Measurements from ENCODE around the gene SYT2.
"Not testable (repeated sequence)": the region's sequence is repeated elsewhere in the genome, so short reads cannot be mapped to it uniquely, and the experiment has no call there.

The SYT2 gene

DNA sequence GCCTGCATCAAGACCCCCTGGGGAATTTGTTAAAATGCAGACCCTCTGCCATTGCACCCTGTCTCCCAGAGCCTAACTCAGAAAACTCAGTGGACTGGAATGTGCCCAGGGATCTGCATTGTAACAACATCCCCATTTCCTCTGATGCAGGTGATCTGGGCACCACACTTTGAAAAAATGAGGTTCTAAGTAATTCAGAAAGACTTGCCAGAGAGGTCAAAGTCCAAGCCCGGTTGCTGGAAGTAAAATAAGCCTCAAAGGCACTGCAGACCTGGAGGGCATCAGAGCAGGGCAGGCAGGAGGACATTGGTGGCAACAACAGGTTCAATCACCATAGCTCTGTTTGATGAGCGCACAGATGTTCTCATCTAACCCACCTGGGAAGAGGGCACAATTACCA lies 90.7 kb downstream of the SYT2 start:
- DNase-seq: no peak

DNA sequence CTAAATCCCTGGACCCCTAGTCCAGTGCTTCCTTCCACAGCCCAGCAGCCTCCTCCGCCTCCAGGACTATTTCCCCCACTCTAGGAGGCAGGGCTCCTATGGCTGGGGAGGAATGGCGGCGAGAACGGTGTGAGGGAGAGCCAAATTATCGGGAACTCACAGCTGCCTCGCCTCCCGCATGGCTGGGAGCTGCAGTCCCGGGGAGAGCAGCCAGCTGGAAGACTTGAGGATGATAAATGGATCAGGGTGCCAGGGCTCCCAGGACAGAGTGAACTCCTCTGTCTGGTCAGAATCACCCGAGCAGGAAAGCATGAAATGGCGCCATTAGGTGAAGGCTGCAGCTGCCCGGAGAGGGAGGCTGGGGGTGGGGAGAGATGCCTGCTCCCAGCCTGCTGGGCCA lies 91.2 kb downstream of the SYT2 start:
- not testable (repeated sequence) for DNase-seq

DNA sequence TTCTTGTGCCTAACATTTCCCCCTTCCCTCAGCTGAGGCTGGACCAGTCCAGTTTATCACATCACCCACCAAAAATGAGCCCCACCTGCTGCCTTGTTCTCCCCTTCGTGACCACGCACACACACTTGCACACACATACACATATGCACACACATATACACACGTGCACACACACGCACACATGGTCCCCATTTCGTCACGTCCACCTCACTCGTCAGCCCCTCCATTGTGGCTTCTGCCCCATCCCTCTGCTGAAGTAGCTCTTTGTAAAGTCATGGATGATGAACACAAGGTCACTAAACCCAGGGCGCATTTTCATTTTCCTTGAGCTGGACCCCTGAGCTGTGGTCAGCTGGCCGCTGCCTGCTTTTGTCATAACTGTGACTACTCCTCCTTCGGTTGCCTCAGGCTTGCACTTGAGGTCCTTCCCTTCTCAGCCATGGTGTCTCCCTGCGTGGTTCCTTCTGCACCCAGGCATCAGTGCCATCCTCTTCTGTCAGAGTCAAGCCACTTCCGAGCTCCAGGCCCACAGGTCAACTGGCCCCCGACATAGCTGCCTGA lies 93.8 kb downstream of the SYT2 start:
- no peak for DNase-seq

DNA sequence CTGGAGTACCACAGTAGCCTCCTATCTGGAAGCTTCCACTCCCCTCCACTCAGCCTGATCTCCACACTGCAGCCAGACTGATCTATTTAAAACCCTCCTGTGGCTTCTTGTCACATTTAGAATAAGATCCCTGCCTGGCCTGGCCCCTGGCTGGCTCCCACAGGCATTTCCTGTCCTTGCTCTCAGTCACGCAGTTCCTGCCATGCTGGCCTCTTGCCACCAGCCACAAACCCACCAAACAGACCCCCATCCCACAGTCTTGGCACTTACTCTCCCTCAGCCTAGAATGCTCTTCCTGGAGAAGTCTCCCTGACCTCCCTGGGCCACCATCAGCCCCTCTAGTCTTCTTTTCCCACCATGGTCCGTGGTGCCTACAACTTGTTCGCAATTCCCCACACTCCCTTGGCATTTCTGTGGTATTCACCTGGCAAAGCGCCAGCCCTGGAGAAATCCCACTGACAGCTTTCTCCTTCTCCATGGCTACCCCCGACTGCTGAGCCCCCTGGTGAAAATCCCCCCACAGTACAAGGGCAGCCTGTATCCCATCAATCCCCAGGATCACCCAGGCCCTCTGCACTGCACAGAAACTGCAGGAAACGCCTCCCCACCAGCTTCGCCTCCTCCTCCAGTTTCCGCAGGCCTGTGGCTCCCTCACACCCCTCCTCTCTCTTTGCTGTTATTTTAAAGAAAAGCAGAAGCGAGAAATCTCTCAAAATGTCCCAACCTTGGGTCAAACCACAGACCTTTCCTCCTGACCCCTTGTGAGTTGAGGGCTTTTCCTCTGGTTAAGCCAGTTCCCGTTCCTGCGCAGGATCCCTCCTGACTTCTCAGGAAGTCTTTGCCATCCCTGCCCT lies 94.5 kb downstream of the SYT2 start:
- DNase-seq: no peak

DNA sequence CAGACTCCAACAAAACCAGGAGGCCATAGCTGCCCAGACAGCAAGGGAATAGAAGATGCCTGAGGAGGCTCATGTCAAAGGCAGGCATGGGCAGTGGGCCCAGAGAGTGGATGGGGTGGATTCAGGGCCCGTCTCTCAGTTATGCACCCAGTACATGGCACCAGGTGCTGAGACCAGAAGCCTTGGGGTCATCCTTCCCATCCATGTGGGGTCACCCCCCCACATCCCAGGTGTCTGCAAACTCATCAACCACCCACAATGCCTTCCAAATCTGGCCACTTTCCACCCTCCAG lies 95.1 kb downstream of the SYT2 start:
- not testable (repeated sequence) for DNase-seq

DNA sequence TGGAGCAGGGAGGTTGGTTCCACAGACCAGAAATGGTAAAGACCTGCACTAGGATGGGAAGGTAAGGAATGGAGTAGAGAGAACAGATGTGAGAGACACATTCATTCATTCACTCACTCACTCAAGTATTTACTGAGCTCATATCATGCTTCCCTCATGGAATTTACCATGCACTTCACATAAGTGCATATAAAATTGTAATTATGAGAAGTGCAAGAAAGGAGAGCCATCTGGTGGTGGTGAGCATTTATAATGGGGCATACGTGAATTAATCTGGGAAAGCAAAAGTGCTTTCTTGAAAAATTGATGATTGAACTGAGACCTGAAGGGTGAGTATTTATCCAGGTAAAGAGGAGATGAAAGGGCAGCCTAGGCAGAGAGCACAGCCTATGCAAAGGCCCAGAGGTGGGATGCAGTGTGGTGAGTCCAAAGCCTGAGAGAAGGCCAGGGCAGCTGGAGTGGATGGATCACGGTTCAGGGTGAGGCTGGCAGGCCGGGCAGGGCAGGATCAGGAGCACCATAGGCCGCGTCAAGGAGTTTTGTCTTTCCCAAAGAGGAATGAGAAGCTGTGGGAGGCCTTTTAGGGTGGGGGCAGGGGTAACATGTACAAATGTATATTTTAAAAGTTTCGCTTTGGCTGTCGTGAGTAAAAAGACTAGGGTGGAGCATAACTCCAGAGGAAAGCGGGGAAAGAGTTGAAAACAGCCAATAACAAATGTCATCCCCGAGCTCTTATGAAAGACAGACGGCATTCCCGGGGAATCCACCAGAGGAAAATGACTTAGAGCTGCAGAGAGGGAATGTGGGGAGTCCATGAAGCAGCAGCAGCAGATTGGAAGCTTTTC lies 95.7 kb downstream of the SYT2 start:
- DNase-seq: not testable (repeated sequence)

DNA sequence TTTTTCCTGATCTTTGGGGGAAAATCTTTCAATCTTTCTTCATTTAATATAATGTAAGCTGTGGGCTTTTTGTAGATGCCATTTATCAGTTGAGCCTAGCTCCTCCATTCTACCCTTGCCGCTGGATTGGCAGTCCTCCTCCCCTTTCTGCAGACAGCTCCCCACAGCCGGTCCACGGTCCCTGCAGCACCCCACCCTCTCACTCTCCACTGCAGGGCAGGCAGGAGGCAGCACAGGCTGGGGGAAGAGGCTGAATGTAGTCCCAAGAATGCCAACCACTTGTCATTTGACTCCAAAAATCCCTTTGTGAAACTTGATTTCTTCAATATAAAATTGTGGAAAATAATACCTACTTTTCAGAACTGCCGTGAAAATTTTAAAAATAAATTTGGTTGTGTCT lies 96.7 kb downstream of the SYT2 start:
- no peak for DNase-seq

DNA sequence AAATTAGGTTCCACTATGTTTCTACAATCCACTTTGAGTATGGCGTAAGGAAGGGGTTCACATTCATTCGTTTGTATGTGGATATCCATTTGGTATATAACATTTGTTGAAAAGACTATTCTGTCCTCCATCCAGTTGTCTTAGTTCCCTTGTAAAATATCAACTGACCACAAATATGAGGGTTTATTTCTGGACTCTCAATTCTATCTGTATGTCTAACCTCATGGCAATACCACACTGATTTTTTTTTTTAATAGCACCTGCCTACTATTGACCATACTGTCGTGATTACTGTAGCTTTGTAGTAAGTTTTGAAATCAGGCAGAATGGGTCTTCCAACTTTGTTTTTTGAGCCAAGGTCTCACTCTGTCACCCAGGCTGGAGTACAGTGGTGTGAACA lies 98.2 kb downstream of the SYT2 start:
- DNase-seq: not testable (repeated sequence)

DNA sequence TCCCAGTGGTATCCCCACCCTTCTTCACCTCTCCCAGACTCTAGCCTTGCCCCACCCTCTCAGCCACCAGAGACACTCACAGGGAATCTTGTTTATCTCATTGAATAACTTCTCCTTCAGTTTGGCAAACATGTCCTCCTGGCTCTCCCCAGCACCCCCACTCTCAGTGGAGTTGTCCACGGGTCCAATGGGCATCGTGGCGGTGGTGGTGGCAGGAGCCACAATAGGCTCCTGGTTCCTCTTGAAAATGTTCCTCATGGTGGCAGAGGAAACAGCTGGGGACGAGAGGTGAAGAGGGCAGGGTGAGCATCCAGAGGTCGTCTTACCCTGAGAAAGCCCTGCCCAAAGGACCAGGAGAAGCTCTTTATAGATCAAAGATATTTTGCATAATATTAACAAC lies 104.7 kb downstream of the SYT2 start:
- DNase-seq: no peak

DNA sequence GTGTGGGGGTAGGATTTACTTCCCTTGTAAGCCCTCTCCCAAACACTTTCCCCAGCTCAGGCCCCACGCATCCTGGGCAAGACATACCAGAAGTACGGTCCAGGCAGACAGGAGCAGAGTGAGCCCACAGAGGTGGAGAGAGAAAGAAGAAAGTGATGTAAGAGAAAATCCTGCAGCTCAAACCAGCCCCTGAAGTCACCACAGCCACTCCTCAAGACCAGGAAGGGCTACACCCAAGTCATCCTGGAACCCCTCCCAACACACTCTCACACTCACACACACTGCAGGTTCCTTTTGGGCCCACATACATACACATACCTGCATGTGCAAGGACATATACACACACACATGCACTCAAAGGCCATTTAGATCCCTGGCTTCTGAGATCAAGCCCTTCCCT lies 106.8 kb downstream of the SYT2 start:
- no peak for DNase-seq

DNA sequence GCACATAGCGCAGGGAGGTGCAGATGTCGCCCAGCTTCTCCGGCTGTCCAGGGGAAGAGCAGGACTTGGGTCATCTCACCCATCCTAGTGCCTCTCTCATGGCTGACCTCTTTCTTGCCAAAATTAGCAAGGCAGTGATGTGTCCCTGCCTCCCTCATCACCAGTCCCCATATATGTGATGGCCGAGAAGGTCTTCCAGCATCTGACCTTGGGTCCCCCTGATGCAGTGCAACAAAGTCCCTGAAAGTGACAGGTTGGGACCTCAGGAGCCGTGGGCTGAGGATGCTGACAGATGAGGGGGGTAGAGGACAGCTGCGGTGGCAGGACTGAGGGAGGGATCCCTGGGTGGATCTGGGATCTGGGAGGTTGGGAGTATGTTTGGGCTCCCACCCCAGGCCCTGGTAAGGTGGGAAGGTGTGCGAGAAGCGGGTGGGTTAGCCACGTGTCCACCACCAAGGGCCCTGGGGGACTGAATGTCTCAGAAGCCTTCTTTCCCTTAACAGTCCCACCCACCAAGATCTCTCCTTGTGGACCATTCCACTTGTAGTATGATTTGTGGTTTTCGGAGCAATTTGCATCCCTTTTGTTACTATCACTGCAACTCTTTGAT lies 109.7 kb downstream of the SYT2 start:
- no peak for DNase-seq

DNA sequence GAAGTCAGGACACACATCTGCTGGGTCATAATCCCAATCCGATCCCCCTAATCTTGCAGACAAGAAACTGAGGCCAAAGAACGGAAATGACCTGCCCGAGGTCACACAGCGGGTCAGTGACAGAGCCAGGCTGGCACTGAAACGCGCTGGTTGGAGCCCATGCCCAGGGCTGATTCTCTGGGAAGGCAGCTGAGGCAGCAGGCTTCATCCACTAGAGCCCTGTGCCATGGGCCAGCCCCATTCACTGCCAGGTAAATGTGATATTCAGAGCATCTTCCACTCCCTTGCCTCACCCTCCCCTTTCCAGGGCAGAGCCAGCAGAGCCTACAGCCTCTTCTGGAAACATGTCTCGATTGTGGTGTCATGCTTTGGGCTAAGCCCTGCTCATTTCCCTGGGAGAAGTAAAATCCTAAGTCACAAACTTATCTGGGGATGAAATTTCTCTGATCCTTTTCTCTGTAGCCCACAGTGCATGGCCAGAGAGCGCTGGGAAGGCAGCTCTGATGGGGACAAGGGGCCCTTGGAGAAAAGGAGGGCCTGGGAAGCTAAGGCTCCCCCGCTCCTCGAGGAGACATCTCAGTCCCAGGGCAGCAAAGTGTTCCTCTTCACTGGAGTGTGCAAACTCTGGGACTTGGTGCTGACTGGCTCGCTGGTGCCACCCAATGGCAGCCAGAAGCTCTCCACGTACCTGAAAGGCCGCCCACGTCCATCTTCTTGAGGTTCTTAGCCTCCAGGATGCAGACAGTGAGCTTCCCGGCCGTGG lies 110.4 kb downstream of the SYT2 start:
- peak; percentile 59 for DNase-seq

DNA sequence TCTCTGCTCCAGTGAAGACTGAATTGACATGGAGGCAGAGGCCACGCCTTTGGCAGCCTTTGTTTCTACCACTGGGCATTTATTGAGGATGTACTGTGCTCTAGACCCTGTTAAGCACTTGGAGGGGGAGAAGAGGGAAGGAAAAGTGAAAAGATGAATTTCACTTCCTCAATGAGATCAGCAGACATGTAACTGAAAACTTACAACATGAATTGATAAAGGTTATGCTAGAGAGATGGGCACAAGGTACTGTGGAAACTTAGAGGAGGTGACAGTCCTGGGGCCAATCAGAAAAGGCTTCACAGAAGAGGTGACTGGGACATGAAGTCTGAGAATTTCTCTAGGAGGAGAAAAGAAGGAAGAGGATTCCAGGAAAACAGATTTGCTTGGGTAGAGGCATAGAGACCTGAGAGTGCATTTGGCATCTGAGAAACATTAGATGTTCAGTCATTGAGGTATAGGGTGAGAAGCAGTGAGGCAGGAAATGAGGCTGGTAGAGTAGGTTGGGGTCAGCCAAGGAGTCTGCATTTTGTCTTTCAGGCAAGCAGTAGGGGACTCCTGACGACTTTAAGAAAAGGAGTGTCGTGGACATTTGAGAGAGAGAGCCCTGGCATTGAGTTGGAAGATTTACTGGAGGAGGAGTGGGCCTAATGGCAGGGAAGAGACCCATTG lies 113.0 kb downstream of the SYT2 start:
- DNase-seq: no peak

DNA sequence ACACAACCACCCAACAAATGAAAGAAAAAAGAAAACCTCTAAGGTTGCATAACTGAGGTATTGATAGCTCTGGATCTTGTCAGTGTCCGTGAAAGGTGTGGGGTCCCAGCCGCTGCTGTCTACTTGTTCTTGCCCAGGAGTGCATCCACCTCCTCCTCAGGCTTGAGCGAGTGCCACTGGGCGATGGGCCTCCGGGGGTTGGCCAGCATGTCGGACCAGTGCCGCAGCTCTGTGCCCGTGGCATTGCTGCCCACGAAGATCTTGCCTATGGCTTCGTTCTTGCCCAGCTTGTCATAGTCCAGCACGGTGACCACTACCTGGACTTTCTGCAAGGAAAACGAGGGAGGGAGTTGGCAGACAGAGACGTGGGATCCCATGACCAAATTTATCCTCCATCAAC lies 113.6 kb downstream of the SYT2 start:
- no peak for DNase-seq

DNA sequence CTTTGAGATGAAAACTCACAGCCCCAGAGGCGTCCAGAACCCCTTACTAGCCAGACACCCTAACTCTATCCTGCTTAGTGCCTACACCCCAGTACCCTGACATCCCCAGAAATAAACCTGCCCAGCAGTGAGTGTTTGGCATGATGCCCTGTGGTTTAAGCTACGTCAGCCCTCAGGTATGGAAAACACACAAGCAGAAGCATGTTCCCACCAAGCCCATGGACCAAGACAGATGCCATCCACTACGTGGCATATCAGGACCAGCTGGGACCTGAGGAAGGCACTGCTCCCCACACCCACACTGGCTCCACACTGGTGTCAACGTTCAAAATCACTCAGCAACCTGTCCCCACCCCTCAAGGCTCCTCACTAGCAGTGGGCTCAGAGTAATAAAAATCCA lies 116.4 kb downstream of the SYT2 start:
- no peak for DNase-seq

DNA sequence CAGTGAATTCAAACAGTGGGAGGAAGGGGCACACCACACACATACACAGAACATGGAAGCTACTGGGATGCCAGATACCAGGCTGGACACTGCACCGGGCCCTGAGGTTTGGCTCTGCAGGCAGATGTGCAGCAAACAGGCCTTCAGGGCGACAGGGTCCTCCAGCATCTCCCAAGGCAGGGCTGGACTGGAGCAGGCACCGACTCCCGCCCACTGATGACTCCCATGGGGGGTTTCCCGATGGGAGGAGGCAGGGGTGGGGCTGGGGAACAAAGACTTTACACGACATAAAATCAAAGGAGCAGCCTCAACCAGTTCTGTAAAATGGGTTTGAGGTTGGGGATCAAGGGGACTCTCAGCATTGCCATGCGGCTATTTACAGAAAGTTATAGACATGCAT lies 118.1 kb downstream of the SYT2 start:
- DNase-seq: no peak

DNA sequence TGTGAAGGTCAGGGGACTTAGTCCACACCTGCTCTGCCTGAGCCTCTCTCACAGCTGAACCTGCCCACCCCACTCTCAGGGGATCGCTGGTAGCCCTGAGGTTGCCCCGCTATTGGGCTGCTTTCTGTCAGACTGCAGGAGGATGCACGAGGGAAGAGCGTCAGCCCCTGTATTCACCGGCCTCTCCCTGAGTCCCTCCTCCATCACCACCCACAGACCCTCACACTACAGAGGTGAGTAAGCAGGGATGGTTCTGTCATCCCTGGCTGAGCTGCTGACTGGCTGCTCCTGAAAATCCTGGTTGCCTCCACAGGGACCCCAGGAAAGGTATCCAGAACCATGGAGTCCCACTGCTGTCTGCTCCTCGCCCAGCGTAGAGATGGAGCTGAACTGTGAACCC lies 118.7 kb downstream of the SYT2 start:
- no peak for DNase-seq

DNA sequence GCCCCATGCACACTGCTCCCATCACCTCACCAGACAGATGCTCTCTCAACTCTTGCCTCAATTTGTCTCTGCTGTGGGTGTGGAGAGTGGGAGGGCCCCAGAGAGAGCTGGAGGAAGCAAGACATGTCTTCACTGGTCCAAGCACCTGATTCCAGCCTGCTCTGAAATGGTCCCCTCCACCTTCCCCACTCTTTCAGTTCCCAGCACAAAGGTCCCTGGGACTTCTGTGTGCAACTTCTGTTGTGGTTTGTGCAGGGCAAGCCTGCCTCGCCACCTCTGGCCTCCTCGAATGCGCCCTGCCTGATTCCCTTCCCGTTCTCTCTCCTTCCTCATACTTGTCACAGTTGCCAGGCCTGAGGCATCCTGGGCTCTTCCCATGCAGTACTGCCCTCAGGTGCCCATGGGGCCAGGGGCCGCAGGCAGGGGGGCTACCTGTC lies 119.3 kb downstream of the SYT2 start:
- no peak for DNase-seq

DNA sequence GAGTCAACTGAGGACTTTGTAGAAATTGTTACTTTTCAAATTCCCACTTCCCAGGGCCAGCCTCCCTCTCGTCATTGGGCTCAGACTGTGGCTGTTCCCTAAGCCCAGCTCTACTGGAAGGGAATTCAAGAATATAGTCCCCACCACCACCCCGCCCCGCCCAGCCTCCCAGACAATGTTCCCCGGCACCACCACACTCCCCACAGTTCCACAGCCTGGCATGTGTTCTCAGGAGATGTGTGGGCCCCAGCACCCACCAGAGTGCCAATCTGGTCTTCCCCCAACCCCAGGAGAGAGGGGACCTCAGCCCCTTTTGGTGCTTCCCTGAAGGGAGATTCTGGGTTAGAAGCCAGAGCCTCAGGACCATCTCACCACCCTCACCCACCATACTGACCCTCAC lies 120.1 kb downstream of the SYT2 start:
- DNase-seq: no peak

DNA sequence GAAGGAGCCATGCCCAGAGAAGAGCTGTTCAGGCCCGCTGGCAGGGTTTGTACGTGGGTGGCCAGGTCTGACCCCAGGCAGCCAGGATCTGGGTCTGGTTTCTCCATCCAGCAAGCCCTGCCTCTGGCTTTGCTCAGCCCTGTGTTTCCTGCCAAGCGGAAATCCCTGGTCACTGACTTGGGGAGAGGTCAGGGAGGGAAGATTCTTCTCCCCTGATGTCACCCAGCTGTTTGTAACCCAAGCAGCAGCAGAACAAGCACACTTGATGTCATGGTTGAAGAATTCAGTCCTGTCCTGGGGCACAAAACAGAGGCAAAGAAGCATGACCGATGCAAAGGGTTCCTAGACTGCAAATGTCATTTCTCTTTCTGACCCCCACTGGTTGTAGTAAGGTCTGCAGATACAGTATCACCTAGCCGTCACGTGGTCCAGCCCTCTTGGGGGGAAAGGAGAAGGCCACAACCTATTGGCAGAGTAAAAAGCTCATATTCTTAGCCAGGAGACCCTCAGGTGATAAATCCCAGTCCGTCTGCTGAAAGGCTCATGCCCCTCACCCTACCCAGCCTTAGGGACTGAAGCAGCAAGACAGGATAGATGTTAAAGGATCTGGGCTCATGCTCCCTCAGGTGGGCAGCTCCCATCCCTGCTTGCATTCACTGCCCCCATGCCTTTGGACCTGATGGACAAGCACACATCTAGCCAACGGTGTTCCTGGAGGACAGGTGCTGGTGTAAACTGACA lies 120.9 kb downstream of the SYT2 start:
- no peak for DNase-seq

DNA sequence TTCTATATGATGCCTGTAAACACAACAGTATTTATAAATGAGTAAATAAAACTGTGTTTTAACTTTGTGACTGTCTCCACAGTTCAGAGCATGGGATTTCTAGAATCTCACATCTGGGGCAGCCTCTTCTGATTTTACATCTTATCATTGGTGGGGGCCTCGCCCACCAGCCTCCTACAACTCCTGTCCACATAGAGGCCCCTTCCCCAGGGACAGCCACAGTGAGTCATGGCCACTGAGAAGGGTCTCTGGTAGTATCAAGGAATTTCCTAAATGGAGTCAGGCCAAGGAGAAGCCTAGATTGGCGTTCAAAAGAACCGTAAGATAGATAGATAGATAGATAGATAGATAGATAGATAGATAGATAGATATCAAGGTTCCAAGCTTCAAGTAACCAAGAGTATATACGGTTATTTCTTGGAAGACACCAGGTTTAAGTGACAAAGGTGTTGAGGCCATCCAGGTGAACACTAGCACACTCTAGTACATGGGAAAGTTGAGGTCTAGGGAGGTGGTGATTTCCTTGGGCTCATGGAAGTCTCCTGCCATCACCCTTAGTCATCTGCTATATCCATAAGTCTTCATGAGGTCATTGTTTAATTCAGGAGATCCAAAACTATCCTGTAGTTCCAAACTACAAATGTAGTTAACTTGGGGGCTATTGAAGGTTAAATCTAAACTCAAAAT lies 121.6 kb downstream of the SYT2 start:
- no peak for DNase-seq
